Esophagus squamous epithelium (tissue), 4 donors: ENCODE measurements around the gene PURA.

Experiments used
- POLR2A ChIP-seq, 4 donors: fragments of 450-650 bp; IDR thresholded peaks; one replicate each; pipeline ENCODE4 v1.6.1; 2017; ENCODE audit warnings: antibody characterized with exemption in 4 of 4, mild to moderate bottlenecking in 4 of 4, moderate library complexity in 3 of 4
- TF ChIP-seq, protein P1 (sequence below), 6 experiments: fragments of 450-650 bp in 4 of 6; fragments of 200-600 bp in 2 of 6; sonication (generic) in 2 of 6; IDR thresholded peaks; one replicate each; pipeline ENCODE4 v1.5.1; 2016 to 2019; ENCODE audit warnings: antibody characterized with exemption in 6 of 6, mild to moderate bottlenecking in 4 of 6, moderate library complexity in 4 of 6

- TF ChIP-seq, protein P1, sequence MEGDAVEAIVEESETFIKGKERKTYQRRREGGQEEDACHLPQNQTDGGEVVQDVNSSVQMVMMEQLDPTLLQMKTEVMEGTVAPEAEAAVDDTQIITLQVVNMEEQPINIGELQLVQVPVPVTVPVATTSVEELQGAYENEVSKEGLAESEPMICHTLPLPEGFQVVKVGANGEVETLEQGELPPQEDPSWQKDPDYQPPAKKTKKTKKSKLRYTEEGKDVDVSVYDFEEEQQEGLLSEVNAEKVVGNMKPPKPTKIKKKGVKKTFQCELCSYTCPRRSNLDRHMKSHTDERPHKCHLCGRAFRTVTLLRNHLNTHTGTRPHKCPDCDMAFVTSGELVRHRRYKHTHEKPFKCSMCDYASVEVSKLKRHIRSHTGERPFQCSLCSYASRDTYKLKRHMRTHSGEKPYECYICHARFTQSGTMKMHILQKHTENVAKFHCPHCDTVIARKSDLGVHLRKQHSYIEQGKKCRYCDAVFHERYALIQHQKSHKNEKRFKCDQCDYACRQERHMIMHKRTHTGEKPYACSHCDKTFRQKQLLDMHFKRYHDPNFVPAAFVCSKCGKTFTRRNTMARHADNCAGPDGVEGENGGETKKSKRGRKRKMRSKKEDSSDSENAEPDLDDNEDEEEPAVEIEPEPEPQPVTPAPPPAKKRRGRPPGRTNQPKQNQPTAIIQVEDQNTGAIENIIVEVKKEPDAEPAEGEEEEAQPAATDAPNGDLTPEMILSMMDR (IDR thresholded peaks at IDR 0.05) = no peak
- TF ChIP-seq POLR2A (IDR thresholded peaks at IDR 0.05) = no peak
These were observed 14.5 kb downstream of the PURA start for GRCh38 chr5:140128376-140128775.
